ENCODE results near the gene CACNA2D3.
A peak's percentile ranks its signal among the peaks of the same experiment; 100 is the strongest.

The CACNA2D3 gene

DNA sequence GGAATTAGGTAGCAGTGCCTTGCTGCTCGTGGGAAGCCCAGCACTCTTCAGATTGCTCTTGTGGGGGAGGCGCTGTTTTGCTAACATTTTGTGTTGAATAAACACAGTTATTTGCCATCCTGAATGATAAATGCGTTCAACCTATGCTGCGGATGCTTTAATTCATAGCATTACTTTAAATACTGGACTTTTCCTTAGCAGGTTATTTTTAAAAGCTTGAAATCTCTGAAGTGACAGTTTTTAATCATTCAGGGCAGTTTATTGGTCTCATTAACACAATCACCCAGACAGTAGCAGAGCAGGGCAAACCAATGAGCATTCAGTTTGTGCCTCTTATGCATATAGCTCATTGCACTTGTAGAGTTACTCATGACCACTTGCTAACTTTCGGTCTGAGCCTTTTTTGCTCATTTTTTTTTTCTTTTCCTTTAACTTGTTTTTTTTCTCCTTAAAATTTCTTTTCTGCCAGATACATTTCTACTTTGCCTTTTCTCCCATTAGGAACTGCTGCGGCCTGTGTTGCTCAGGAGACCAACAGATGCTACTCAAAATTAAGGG lies 5.2 kb downstream of the CACNA2D3 start:
- ATAC-seq = no peak

DNA sequence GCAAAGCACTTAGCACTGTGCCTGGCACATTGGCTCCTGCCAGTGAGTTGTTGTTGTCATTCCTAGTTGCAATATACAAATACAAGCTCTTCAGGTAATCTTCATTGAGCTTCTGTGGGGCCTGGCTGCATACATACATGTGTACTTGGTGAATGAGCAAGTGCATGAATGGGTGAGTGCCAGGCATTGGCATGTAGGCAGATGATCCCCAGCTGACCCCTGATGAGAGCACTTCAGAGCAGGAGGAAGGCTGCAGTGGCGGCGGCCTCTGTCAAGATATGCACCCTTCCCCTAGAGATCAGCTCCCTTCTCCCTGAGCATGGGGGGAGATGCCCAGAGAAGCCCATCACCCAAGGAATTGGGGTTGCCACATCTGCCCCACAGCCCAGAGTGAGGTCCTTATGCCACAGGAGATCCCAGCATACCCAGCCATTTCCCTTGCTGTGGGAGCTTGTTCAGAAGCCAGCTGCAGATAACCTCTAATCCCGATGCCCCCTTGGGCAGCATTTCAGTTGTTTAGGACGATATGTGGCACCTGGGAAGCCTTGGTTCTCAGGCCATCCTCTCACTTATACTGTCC lies 8.8 kb downstream of the CACNA2D3 start:
- ATAC-seq = no peak

DNA sequence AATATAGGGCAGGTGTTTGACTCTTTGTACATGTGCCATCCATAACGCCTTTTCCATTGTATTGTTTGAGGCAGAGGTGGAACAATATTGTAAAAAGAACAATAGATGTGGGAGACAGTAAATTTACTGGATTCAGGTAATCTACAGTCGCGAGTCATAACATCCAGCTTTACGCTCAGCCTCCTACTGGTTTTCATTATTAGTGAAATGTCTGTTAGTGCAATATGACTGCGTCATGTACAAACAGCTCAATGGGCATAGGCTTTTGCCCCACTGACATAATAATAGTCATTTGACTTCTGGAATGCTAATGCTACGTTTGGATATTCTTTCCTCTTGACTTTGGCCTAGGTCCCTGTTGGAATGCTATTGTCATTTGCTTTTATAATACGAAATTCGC lies 9.5 kb downstream of the CACNA2D3 start:
- no peak for ATAC-seq

DNA sequence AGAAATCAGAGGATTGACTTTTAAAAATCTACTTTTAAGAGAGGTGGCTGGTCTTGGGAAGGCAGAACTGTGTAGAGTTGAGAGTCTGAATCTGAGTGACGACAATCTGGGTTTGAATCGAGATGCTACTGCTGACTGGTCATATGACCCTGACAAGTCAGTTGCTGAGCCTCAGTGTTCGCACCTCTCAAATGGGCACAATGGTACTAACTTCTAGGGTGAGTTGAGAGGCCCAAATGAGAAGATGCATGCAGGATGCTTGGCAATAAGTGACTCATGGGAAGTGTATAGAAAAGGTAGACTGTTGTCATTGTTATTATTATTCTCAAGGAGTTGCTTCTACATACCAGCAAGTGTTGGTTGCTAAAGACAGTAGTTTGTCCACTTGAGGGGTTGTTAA lies 10.3 kb downstream of the CACNA2D3 start:
- no peak for ATAC-seq

DNA sequence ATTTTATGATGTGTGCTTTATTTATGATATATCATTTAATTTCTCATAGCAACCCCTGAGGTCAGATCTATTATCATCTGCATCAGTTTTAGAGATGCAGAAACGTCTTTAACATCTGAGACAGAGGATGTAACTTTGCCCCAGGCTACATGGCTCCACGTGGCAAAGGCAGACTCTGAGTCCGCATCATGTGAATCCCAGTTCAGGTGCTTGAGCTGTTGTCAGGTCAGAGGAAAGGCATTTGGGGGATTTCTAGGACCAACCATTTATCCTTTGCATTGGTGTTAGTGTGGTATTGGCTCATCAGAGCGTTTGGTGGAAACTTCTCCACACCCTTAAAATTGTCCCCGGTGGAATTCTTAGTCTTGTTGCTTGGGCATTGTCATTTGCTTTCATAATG lies 10.8 kb downstream of the CACNA2D3 start:
- ATAC-seq = no peak

DNA sequence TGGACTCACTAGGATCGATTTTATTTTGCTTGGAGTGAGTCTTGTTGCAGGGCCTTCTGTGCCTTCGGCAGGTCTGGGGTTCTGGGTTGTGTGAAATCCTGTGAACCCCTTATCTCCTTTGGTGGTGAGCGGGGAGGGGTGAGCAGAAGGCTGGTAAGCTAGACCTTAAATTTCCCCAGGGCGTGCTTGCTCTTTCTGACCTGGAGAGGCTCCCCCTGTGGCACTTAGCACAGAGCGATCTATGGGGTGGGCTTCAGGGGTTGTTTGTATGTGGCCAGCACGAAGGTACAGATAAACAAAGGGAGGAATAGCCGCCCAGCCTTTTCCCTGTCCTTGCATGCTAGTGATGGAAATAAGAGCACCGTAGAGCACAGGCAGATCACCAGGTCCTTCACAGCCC lies 11.8 kb downstream of the CACNA2D3 start:
- no peak for ATAC-seq

DNA sequence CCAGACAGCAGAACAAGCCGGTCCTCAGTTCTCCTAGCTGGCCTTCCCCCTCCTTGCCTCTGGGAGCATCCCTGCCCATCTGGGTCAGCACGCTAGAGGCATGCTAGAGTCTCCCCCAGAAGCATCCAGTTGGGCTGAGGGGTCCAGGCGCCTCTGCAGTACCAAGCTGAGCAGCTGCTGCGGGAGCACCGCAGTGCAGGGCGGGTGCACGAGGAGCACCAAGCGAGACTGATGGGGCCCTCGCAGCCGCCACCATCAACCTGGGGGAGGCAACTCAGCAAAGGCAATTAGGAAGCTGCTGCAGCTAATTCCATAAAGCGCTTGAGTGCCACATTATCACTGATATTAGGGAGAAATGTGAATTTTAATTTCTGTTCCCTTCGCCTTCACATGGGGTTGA lies 12.4 kb downstream of the CACNA2D3 start:
- ATAC-seq = peak in 1 of 2 donors; percentile 30

DNA sequence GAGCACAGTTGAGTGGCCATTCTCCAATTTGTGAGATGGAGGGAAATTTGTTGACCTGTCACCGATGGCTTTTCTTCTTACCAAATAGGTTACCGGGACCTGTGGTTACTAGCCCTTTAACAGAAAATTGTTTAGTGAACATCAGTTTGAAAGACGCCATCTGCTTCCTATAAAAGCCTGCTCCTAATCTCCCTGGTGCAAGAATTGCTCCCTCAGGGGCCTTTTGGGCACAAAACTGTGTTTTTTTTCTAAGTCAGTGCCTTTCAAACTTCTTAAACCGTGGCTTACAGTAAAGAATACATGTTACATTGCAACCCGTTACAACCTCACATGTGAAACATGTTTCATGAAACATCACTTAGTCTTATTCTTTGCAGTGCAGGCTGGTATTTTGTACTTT lies 15.0 kb downstream of the CACNA2D3 start:
- ATAC-seq = no peak

DNA sequence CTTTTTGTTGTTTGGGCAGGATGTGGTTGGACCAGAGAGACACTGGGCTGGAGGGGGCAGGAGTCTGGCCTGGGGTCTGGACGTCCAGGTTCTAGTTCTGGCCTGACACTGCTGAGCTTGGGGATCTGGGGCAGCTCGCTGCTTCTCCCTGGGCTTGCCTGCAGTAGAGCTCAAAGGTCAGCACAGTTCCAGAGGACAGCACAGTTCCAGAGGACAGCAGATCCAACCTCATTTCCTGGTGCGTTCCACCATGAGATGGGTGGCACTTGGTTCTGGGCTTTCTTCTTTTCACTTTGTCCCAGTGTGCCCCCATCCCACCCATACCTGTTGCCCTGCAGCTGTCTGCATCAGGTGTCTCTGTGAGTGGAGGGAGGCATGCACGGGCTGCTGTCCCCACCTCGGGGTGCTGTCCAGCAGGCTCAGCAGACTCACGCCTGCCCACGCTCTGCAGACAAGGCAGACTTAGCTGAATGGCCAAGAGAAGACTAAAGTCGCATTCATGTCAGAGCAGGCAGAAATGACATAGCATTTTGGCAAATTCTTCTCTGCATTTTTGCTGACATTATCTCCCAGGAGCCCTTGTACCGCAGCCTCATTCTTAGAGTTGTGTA lies 16.7 kb downstream of the CACNA2D3 start:
- ATAC-seq = no peak

DNA sequence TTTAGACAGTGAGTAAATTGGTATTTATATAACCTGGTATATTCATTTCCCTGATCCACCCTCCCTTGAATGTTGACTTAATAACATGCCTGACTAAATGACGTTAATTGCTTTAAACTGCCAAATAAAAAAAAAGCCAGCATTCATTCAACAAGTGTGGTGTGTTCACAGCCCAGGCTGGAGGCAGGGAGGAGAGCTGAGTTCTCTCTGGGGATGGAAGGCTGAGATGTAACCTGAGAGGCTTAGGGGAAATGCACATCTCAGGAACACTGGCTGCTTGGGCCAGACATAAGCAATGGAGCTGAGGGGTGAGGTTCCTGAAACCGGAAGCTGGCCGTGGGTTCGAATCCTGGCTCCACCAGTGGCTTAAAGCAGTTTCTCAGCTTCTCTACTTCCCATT lies 17.3 kb downstream of the CACNA2D3 start:
- no peak for ATAC-seq

DNA sequence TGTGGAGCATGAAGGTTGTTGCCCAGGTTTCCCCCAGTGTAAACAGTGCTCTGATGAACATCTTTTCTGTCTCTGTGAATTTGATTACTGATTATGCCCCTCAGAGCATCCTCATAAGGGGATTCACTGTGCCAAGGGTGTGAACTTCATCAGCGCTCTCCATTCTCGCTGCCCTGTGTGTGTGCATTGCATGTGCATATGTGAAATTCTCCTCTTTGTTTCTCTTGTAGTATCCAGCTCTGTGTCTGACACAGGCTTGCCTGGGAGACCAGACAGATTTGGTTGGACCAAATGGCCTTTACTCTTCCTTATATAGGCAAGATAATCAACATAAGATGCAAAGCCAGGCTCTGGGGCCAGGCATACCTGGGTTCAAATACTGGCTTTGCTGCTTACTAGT lies 21.9 kb downstream of the CACNA2D3 start:
- ATAC-seq = no peak

DNA sequence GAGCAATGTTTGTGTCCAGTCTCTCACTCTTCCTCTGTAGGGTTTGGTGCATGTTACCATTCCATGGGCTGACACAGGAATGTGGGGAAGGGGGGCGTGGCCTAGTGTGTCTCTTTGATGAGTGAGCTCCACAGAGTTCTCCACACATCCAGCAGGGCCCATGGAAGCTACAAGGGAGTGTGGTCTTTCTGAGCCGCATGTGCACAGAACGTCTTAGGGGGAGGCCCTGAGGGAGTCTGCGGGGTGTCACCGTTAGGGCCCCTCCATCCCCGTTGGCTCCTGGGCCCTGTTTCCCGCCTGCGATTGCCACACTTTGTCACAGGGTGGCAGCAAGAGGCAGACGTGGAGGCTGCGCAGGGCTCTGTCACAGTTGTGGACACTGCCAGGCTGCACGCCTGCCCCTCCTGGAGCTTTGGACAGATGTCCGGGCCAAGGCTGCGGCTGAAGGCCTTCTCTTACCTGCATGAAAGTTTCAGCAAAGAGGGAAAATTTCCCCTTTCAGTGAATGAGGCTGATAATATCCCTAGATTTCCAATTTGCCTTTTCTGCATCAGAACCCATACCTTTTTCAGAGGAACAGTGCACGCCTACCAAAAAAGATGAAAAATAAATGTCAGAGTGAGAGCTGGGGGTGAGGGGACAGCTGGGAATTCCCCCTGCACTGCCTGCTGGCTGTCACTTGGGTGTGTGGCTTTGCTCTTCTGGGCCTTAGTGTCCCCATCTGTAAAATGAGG lies 24.3 kb downstream of the CACNA2D3 start:
- no peak for ATAC-seq

DNA sequence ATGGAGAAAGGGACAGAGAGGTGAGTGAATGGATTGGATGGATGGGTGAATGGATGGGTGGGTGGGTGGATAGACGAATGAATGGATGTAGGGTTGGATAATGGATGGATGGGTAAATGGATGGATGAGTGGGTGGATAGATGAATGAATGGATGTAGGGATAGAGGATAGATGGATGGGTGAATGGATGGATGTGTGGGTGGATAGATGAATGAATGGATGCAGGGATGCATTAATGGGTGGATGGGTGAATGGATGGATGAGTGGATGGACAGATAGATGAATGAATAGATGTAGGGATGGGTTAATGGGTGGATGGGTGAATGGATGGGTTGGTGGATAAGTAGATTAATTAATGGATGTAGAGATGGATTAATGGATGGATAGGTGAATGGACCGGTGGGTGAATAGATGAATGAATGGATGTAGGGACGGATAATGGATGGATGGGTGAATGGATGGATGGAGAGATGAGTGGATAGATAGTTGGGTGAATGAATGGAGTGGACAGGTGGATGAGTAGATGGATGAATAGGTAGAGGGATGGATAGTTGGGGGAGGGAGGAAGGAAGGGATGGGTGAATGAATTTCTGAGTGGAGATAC lies 28.6 kb downstream of the CACNA2D3 start:
- no peak for ATAC-seq

DNA sequence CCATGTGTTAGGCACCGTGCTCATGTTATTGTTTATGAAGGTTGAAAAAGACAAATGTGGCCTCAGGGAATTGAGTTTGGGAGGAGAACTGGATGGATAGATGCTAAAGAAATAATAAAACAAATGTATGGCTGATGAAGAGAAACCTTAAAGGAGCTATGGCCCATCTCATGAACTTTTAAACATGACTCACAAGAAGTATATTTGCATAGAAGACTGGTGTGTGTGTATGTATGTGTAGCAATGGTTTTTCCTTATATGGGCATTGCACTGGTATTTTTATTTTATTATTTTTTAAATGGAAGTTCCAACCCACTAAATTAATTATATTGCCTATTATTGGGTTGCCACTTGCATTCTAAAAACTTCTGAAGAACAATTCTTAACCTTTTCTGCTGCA lies 31.1 kb downstream of the CACNA2D3 start:
- no peak for ATAC-seq

DNA sequence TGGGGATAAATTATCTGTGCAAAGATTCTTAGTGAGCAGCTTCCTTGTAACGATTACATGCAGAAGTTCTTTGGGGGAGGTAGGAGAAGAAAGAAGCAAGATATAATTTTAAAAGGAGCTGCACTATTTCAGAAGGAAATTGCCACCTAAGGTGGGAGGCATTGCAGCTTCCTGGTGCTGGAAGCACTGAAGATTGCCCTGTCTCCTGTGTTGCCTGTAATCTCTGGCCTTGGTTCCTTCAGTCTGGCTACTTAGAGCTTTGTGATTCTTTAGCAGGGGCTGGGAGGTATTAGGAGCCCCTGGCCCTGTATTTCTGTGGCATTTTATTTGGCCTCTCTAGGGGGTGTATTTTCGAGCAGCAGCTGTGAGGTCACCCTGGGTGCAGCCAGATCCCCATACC lies 35.5 kb downstream of the CACNA2D3 start:
- ATAC-seq = no peak

DNA sequence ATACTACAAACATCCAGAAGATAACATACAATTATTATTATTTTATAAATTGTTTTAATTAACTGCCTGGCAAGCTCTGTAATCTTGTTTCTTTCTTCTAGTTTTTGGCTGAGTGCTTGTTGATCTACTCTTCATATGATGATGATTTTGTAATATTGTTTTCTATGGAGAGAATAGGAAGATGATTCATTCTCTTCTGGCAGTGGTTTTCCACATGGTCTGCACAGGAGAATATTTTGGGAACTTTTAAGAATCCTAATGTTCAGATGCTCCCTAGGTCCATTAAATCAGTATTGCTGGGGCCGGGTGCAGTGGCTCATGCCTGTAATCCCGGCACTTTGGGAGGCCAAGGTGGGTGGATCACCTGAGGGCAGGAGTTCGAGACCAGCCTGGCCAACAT lies 37.6 kb downstream of the CACNA2D3 start:
- ATAC-seq = no peak

DNA sequence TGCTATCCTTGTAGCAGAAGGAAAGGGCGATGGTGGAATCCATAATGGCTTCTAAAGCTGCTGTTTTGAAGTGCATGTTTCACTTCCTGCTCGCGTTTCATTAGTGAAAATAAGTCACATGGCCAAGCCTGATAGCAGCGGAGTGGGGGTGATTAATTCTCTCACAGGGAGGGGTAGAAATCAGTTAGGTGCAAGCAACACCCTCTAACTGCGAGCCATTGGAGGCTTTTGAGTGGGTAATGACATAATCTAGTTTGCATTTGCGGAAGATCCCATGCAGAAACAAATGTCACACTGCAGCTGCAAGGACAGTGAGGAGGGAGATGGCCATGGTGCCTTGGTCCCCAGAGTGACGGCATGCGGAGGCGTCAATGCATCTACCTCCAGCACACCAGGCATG lies 41.1 kb downstream of the CACNA2D3 start:
- no peak for ATAC-seq

DNA sequence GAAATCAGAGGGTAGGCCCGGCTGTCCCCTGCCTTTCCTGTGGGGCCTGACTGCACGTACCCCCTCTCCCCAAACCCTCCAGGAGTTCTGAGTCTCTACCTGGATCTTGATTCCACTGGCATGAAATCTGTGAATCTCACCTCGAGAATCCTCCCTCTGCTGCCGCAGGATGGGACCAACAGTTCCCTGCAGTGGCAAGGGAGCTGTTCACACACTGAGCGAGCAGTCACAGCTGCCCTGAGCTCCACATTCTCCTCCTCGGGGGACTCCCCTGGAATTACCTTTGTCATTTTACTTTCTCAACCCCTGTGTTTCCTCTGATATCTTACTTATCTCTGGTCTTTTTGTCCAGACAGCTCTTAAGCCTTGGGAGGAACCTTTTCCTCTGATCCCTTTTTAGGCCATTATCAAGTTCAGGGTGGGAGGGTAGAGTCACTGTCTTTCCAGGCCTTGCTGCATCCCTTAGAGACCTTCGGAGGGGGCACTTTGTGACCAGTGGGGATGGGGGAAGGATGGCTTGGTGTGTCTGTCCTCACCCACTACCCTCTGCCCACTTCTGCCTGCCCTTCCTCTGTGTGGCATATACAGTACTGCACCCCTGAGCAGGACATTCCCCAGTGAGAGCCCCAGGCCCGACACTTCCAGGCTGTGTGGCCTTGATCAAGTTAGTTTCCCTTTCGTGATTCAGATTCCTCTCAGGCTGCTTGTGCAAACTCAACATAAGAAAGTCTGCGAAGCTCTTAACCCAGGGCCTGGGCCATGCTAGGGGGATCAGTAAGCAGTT lies 42.0 kb downstream of the CACNA2D3 start:
- no peak for ATAC-seq

DNA sequence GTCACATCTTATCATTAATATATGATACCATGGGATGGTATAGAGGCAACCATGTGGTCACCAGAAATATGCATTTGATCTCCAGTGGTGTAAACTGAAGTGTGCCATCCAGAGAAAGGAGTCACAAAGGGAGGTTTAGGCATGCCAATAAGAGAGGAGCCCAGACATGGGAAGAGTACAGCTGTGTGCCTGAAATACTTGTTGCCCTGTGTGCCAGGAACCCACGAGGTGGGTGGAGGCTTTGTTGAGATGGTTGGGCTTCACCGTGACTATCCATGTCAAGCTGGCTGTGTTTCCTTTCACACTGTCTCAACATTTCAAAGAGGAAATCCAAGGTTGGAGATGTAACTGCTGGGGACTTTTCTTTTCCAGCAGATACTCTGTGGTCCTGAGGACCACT lies 43.5 kb downstream of the CACNA2D3 start:
- ATAC-seq = no peak

DNA sequence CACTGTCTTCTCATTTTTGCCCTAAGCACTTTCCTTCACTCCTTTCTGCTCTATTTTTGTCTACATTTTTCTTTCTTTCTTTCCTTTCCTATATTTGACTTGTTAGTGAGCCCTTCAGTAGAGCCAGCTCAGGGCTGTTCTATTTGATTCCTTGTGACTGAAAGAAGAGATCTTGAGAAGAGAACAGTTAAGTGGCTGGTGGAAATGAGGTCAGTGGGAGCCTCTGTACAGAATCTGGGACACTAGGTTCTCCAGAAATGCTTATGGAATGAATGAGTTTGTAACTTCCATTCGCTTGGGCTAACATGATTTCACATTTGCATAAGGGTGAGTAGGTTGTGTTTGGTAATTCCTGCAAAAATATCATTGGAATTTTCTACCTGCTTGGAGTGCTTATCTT lies 45.6 kb downstream of the CACNA2D3 start:
- no peak for ATAC-seq

DNA sequence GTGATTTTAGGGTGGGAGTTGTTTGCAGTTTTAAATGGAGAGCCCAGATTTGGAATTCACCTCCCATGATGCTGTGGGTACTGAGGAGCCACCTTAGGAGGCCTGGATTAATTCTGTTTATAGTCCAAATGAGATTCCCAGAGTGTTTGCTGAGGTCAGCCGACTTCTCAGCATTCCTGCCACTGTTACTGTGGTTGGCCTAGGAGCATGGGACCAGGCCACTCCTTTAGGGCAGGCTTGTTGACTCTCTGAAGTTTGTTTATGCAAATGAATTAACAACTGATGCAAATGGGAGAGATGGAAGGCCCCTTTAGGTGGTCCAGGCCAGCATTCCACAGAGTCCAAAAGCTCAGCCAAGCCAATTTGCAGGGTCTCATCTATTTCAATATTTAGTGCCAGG lies 46.1 kb downstream of the CACNA2D3 start:
- ATAC-seq = no peak

DNA sequence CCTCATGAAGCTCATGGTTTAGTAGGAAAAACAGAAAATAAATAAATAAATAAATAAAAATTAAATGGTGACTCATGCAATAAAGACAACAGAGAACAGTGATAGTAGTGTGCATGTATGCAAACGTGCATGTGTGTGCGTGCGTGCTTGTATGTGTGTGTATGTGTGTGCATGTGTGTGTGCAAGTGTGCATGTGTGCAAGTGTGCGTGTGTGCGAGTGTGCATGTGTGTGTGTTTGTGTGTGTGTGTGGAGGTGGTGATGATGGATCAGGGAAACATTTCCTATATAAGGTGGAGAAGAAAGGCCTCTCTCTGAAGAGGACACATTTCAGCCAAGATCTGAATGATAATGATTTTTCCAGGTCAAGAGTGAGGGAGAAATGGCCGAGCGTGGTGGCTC lies 47.2 kb downstream of the CACNA2D3 start:
- ATAC-seq = no peak

DNA sequence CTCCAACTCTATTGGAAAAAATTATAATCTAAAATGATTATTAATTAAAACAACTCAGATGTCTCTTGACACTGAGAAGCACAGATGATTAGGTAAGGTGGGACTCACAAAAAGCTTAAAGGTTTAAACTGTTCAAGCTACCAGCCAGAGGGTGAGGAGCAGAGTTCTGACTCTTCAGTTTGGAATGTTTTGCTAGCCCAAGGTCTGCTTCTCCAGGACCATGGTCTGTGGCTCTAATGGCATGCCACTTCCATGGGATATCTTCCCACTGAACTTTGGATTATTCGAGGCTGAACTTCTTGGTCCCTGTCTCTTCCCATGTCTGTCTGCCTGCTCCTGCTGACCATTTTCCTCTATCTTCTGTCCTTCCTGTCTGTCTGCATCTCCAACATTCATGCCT lies 49.2 kb downstream of the CACNA2D3 start:
- ATAC-seq = no peak
